Liver (tissue), 3 donors: ENCODE results near the gene BCAP31.
"Not testable (repeated sequence)": the region's sequence is repeated elsewhere in the genome, so short reads cannot be mapped to it uniquely, and the experiment has no call there.

Experiments
- ATF3 ChIP-seq: IDR thresholded peaks from 2 replicates; pipeline ENCODE4 v1.6.1; 2016; ENCODE audit warnings: antibody characterized with exemption
- CTCF ChIP-seq: fragments of 150-350 bp; IDR thresholded peaks from 2 replicates; pipeline ENCODE4 v1.5.1; 2017; ENCODE audit warnings: improper control_type of control experiment, low read depth, low read length; ENCODE audit not compliant: missing input control
- GABPA ChIP-seq, 2 donors: IDR thresholded peaks in 1 of 2; conservative IDR thresholded peaks in 1 of 2; 2 replicates each; pipeline ENCODE4 v1.6.1; 2016; ENCODE audit warnings: antibody characterized with exemption in 2 of 2, mild to moderate bottlenecking in 1 of 2, moderate library complexity in 1 of 2
- HNF4G ChIP-seq: IDR thresholded peaks from 2 replicates; pipeline ENCODE4 v1.6.1; 2016; ENCODE audit warnings: antibody characterized with exemption
- JUND ChIP-seq, 2 donors: IDR thresholded peaks; 2 replicates each; pipeline ENCODE4 v1.6.1; 2016; ENCODE audit warnings: antibody characterized with exemption in 2 of 2
- RAD21 ChIP-seq, 2 donors: IDR thresholded peaks; 2 replicates each; pipeline ENCODE4 v1.6.1; 2016; ENCODE audit warnings: antibody characterized with exemption in 2 of 2, mild to moderate bottlenecking in 2 of 2
- REST ChIP-seq: IDR thresholded peaks from 2 replicates; pipeline ENCODE4 v1.6.1; 2016; ENCODE audit warnings: antibody characterized with exemption, mild to moderate bottlenecking
- RXRA ChIP-seq, 2 donors: IDR thresholded peaks; 2 replicates each; pipeline ENCODE4 v1.6.1; 2017 to 2018; ENCODE audit warnings: antibody characterized with exemption in 2 of 2, mild to moderate bottlenecking in 1 of 2
- TAF1 ChIP-seq: conservative IDR thresholded peaks from 2 replicates; pipeline ENCODE4 v1.6.1; 2016; ENCODE audit warnings: antibody characterized with exemption, mild to moderate bottlenecking
- YY1 ChIP-seq: IDR thresholded peaks from 2 replicates; pipeline ENCODE4 v1.6.1; 2016; ENCODE audit warnings: antibody characterized with exemption, mild to moderate bottlenecking
- donor health status: healthy.
- donor health status: healthy.

GRCh38 chrX:153694256-153694655 is 29.9 kb downstream of the BCAP31 start:
- not testable (repeated sequence) for TF ChIP-seq CTCF; RAD21 (IDR thresholded peaks at IDR 0.05); YY1; REST; GABPA (IDR thresholded peaks at IDR 0.05 in 1 of 2, conservative IDR thresholded peaks at IDR 0.05 in 1 of 2); HNF4G; RXRA (IDR thresholded peaks at IDR 0.05); JUND (IDR thresholded peaks at IDR 0.05); TAF1; ATF3
